ENCODE measurements around the gene MORC3. TPM values are rescaled to one million over a fixed set of nuclear protein-coding genes. Genes with fewer than 3 reads are reported as not detected.

The MORC3 gene
- total RNA-seq, 1 experiment from 2014 or later, result 19.8 TPM

- Histone ChIP-seq H3K27ac (ENCODE audit: low read depth, low read length) (no peak overlapping the region), H3K4me2 (ENCODE audit: low read length) (no peak overlapping the region), H3K4me1 (ENCODE audit: control insufficient read depth in 1 of 2, insufficient read depth in 2 of 2, low read length in 2 of 2) (no peaks in the 10 kb centered on the region), H3K79me2 (ENCODE audit: insufficient read depth, low read length) (no peaks in the 10 kb centered on the region), H3K36me3 (ENCODE audit: control insufficient read depth in 1 of 2, insufficient read depth in 2 of 2, low read length in 2 of 2) (peaks cover 0 to 2% of the 10 kb centered on the region in 2 experiments; a peak in 2 of 4 replicates), H3K4me3 (replicated peaks in 1 of 2; ENCODE audit: low read depth in 1 of 2, low read length in 2 of 2) (no peak overlapping the region), H3K27me3 (ENCODE audit: insufficient read depth, low read length) (no peaks in the 10 kb centered on the region), H4K20me1 (ENCODE audit: insufficient read depth) (no peaks in the 10 kb centered on the region), H3K9me3 (ENCODE audit: control insufficient read depth in 1 of 2, insufficient read depth in 1 of 2, low read depth in 1 of 2, low read length in 2 of 2) (no peaks in the 10 kb centered on the region), H3K9ac (ENCODE audit: low read length) (no peak overlapping the region), H2AFZ (ENCODE audit: low read depth, low read length, poor library complexity, severe bottlenecking) (no peak overlapping the region), H3K9me2 (ENCODE audit: insufficient read depth) (no peaks in the 10 kb centered on the region)
- ATAC-seq, result no peak
- BruUV-seq (replicated peaks), result no TSS peak
- ChIA-PET CTCF (no interaction called here), POLR2A (no interaction called here), RAD21 (ENCODE audit: low non-redundant PET in 1 of 2, low total read pairs in 2 of 2, uncharacterized antibody in 2 of 2, unreplicated experiment in 2 of 2) (no interaction called here)
- no peak for DNase-seq (ENCODE audit: low read depth, low spot score)
- TF ChIP-seq EZH2phosphoT487 (IDR thresholded peaks at IDR 0.05; ENCODE audit: borderline replicate concordance), result no peak
- TF ChIP-seq, protein P1, sequence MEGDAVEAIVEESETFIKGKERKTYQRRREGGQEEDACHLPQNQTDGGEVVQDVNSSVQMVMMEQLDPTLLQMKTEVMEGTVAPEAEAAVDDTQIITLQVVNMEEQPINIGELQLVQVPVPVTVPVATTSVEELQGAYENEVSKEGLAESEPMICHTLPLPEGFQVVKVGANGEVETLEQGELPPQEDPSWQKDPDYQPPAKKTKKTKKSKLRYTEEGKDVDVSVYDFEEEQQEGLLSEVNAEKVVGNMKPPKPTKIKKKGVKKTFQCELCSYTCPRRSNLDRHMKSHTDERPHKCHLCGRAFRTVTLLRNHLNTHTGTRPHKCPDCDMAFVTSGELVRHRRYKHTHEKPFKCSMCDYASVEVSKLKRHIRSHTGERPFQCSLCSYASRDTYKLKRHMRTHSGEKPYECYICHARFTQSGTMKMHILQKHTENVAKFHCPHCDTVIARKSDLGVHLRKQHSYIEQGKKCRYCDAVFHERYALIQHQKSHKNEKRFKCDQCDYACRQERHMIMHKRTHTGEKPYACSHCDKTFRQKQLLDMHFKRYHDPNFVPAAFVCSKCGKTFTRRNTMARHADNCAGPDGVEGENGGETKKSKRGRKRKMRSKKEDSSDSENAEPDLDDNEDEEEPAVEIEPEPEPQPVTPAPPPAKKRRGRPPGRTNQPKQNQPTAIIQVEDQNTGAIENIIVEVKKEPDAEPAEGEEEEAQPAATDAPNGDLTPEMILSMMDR (IDR thresholded peaks at IDR 0.05 in 2 of 3, conservative IDR thresholded peaks at IDR 0.05 in 1 of 3; ENCODE audit: borderline replicate concordance in 1 of 3, insufficient read depth in 1 of 3, low read depth in 2 of 3, low read length in 2 of 3), result no peak
- TF ChIP-seq EZH2 (IDR thresholded peaks at IDR 0.05), result no peak
- no peak for TF ChIP-seq ELF1 (IDR thresholded peaks at IDR 0.05; ENCODE audit: borderline replicate concordance, low read depth)
- no peak for TF ChIP-seq FOSL1 (IDR thresholded peaks at IDR 0.05; ENCODE audit: low read depth)
- no peak for TF ChIP-seq POLR2A (IDR thresholded peaks at IDR 0.05; ENCODE audit: borderline replicate concordance, extremely low read depth, insufficient read depth, insufficient read length)
- TF ChIP-seq POLR2AphosphoS5 (IDR thresholded peaks at IDR 0.05; ENCODE audit: low read depth, low read length), result no peak
- intact Hi-C loops (cut with micrococcal nuclease), result no loop called here
Measured at GRCh38 chr21:36288651-36289243, 31.2 kb upstream of the MORC3 start.

- DNase-seq (ENCODE audit: low read depth, low spot score) (no peak), ATAC-seq (no peak)
- H3K27me3 ChIP-seq (ENCODE audit: insufficient read depth, low read length), result no peaks in the 10 kb centered on the region
- RAD21 ChIA-PET (ENCODE audit: low non-redundant PET in 1 of 2, low total read pairs in 2 of 2, uncharacterized antibody in 2 of 2, unreplicated experiment in 2 of 2), result no interaction called here
- H3K9me3 ChIP-seq (ENCODE audit: control insufficient read depth in 1 of 2, insufficient read depth in 1 of 2, low read depth in 1 of 2, low read length in 2 of 2), result no peaks in the 10 kb centered on the region
- H3K27ac ChIP-seq (ENCODE audit: low read depth, low read length), result no peak overlapping the region
- H3K9me2 ChIP-seq (ENCODE audit: insufficient read depth), result no peaks in the 10 kb centered on the region
- no peak overlapping the region for H2AFZ ChIP-seq (ENCODE audit: low read depth, low read length, poor library complexity, severe bottlenecking)
- CTCF ChIA-PET, result no interaction called here
- POLR2A ChIA-PET, result no interaction called here
- H3K4me1 ChIP-seq (ENCODE audit: control insufficient read depth in 1 of 2, insufficient read depth in 2 of 2, low read length in 2 of 2), result no peaks in the 10 kb centered on the region
- intact Hi-C loops (cut with micrococcal nuclease), result no loop called here
- H3K9ac ChIP-seq (ENCODE audit: low read length), result no peak overlapping the region
- BruUV-seq (replicated peaks), result no TSS peak
- H4K20me1 ChIP-seq (ENCODE audit: insufficient read depth), result no peaks in the 10 kb centered on the region
- H3K36me3 ChIP-seq (ENCODE audit: control insufficient read depth in 1 of 2, insufficient read depth in 2 of 2, low read length in 2 of 2), result peaks cover 0 to 2% of the 10 kb centered on the region in 2 experiments; a peak in 2 of 4 replicates
- H3K4me3 ChIP-seq (replicated peaks in 1 of 2; ENCODE audit: low read depth in 1 of 2, low read length in 2 of 2), result no peak overlapping the region
- H3K79me2 ChIP-seq (ENCODE audit: insufficient read depth, low read length), result no peaks in the 10 kb centered on the region
- no peak overlapping the region for H3K4me2 ChIP-seq (ENCODE audit: low read length)
- TF ChIP-seq RAD21 (IDR thresholded peaks at IDR 0.05; ENCODE audit: low read depth) (no peak), SP1 (IDR thresholded peaks at IDR 0.05; ENCODE audit: low read depth) (no peak), EGR1 (IDR thresholded peaks at IDR 0.05; ENCODE audit: low read depth) (no peak), EZH2 (IDR thresholded peaks at IDR 0.05) (no peak), ZFX (IDR thresholded peaks at IDR 0.05) (no peak), REST (IDR thresholded peaks at IDR 0.05; ENCODE audit: low read depth) (no peak), CEBPB (IDR thresholded peaks at IDR 0.05; ENCODE audit: low read depth) (no peak), CBX3 (IDR thresholded peaks at IDR 0.05; ENCODE audit: low read depth) (no peak)
- TF ChIP-seq, protein P1 (IDR thresholded peaks at IDR 0.05 in 2 of 3, conservative IDR thresholded peaks at IDR 0.05 in 1 of 3; ENCODE audit: borderline replicate concordance in 1 of 3, insufficient read depth in 1 of 3, low read depth in 2 of 3, low read length in 2 of 3), result no peak
Measured at GRCh38 chr21:36291509-36291908, 28.5 kb upstream of the MORC3 start.

Data from HCT116 (cell line).